Measurements from ENCODE around the gene MYH14. TPM values are rescaled to one million over a fixed set of nuclear protein-coding genes. Genes with fewer than 3 reads are reported as not detected.

The MYH14 gene
- total RNA-seq, 1 donor from 2014 or later, result not detected

DNA sequence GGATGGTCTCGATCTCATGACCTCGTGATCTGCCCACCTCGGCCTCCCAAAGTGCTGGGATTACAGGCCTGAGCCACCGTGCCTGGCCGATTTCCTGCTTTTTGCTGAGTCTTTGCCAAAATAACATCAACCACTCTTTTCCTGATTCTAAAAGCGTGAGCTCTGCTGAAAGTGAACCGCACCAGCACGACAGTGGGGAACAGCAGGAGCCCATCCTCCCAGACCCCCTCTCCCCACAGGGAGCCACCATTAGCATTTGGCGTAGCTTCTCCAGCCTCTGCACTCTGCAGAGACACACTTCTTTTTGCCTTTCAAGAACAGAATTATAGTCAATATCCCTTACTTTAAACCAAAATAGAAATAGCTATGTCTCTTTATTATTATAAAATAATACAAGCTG is 41.3 kb downstream of the MYH14 start:
- no peak for FAIRE-seq

DNA sequence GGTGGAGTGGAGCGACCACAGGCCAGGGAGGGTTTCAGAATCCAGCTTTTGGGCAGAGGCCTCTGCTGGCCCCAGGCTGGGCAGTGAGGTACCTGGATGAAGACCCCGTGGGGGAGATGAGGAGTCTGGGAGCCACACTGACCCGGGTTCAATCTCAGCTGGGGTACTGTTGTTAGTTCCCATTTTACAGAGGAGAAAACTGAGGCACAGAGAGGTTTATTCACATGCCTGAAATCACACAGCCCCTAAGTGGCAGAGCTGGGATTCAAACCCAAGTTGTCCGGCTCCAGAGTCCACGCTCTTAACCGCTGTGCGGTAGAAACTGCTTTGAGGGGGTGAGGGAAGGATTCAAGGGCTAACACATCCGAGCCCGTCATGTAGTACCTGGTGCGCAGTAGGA is 45.0 kb downstream of the MYH14 start:
- no peaks in the 10 kb centered on the region for H3K4me1 Mint-ChIP-seq (ENCODE audit: low read depth, unreplicated experiment)
- H3K4me3 Mint-ChIP-seq (ENCODE audit: unreplicated experiment), result no peak overlapping the region
- Histone ChIP-seq H3K9ac (ENCODE audit: low read length) (no peak overlapping the region), H3K4me3 (ENCODE audit: insufficient read depth, low read depth, low read length) (no peak overlapping the region), H3K27ac (ENCODE audit: low read depth, low read length) (no peak overlapping the region), H4K20me1 (ENCODE audit: insufficient read depth, low read length) (no peaks in the 10 kb centered on the region), H3K4me1 (ENCODE audit: insufficient read depth, low read length) (no peaks in the 10 kb centered on the region), H2AFZ (ENCODE audit: low read depth, low read length) (no peak overlapping the region), H3K27me3 (ENCODE audit: insufficient read depth, low read length) (no peaks in the 10 kb centered on the region), H3K36me3 (ENCODE audit: insufficient read depth, low read length) (no peaks in the 10 kb centered on the region), H3K4me2 (ENCODE audit: low read length) (no peak overlapping the region), H3K9me3 (ENCODE audit: insufficient read depth, low read depth, low read length) (peaks cover 7% of the 10 kb centered on the region), H3K79me2 (ENCODE audit: insufficient read depth, low read length) (no peaks in the 10 kb centered on the region)
- no peak for TF ChIP-seq EZH2 (IDR thresholded peaks at IDR 0.05; ENCODE audit: insufficient read depth, low read length)
- TF ChIP-seq, protein P1, sequence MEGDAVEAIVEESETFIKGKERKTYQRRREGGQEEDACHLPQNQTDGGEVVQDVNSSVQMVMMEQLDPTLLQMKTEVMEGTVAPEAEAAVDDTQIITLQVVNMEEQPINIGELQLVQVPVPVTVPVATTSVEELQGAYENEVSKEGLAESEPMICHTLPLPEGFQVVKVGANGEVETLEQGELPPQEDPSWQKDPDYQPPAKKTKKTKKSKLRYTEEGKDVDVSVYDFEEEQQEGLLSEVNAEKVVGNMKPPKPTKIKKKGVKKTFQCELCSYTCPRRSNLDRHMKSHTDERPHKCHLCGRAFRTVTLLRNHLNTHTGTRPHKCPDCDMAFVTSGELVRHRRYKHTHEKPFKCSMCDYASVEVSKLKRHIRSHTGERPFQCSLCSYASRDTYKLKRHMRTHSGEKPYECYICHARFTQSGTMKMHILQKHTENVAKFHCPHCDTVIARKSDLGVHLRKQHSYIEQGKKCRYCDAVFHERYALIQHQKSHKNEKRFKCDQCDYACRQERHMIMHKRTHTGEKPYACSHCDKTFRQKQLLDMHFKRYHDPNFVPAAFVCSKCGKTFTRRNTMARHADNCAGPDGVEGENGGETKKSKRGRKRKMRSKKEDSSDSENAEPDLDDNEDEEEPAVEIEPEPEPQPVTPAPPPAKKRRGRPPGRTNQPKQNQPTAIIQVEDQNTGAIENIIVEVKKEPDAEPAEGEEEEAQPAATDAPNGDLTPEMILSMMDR (IDR thresholded peaks at IDR 0.05; ENCODE audit: insufficient read depth, low read depth, low read length), result no peak
- H3K27ac Mint-ChIP-seq (ENCODE audit: unreplicated experiment), result no peak overlapping the region
- peaks cover 48% of the 10 kb centered on the region for H3K9me3 Mint-ChIP-seq (ENCODE audit: unreplicated experiment)
- H3K27me3 Mint-ChIP-seq (ENCODE audit: low read depth, unreplicated experiment), result no peaks in the 10 kb centered on the region
- H3K36me3 Mint-ChIP-seq (ENCODE audit: low read depth, unreplicated experiment), result peaks cover 2% of the 10 kb centered on the region
- no peak for FAIRE-seq
- DNase-seq (ENCODE audit: low read depth), result no peak

More for the DNA sequence above, 41.3 kb downstream of the MYH14 start:
- Histone ChIP-seq H4K20me1 (ENCODE audit: insufficient read depth, low read length) (no peaks in the 10 kb centered on the region), H3K4me3 (ENCODE audit: insufficient read depth, low read depth, low read length) (no peak overlapping the region), H3K4me1 (ENCODE audit: insufficient read depth, low read length) (no peaks in the 10 kb centered on the region), H3K9ac (ENCODE audit: low read length) (no peak overlapping the region), H3K9me3 (ENCODE audit: insufficient read depth, low read depth, low read length) (peaks cover 3% of the 10 kb centered on the region), H3K4me2 (ENCODE audit: low read length) (no peak overlapping the region), H3K27me3 (ENCODE audit: insufficient read depth, low read length) (no peaks in the 10 kb centered on the region), H2AFZ (ENCODE audit: low read depth, low read length) (no peak overlapping the region), H3K79me2 (ENCODE audit: insufficient read depth, low read length) (no peaks in the 10 kb centered on the region), H3K27ac (ENCODE audit: low read depth, low read length) (no peak overlapping the region), H3K36me3 (ENCODE audit: insufficient read depth, low read length) (no peaks in the 10 kb centered on the region)
- DNase-seq (ENCODE audit: low read depth), result no peak
- Mint-ChIP-seq H3K27me3 (ENCODE audit: low read depth, unreplicated experiment) (no peaks in the 10 kb centered on the region), H3K9me3 (ENCODE audit: unreplicated experiment) (peaks cover 36% of the 10 kb centered on the region), H3K4me1 (ENCODE audit: low read depth, unreplicated experiment) (no peaks in the 10 kb centered on the region), H3K36me3 (ENCODE audit: low read depth, unreplicated experiment) (peaks cover 2% of the 10 kb centered on the region), H3K4me3 (ENCODE audit: unreplicated experiment) (no peak overlapping the region), H3K27ac (ENCODE audit: unreplicated experiment) (no peak overlapping the region)
- TF ChIP-seq, protein P1 (IDR thresholded peaks at IDR 0.05; ENCODE audit: insufficient read depth, low read depth, low read length), result no peak
- TF ChIP-seq EZH2 (IDR thresholded peaks at IDR 0.05; ENCODE audit: insufficient read depth, low read length), result no peak

- H3K4me2 ChIP-seq (ENCODE audit: low read length), result no peak overlapping the region
- FAIRE-seq, result no peak
- H3K27ac Mint-ChIP-seq (ENCODE audit: unreplicated experiment), result no peak overlapping the region
- peaks cover 7% of the 10 kb centered on the region for H3K9me3 ChIP-seq (ENCODE audit: insufficient read depth, low read depth, low read length)
- no peaks in the 10 kb centered on the region for H3K79me2 ChIP-seq (ENCODE audit: insufficient read depth, low read length)
- H3K4me3 ChIP-seq (ENCODE audit: insufficient read depth, low read depth, low read length), result no peak overlapping the region
- H3K27me3 ChIP-seq (ENCODE audit: insufficient read depth, low read length), result no peaks in the 10 kb centered on the region
- H3K27me3 Mint-ChIP-seq (ENCODE audit: low read depth, unreplicated experiment), result no peaks in the 10 kb centered on the region
- no peaks in the 10 kb centered on the region for H3K4me1 Mint-ChIP-seq (ENCODE audit: low read depth, unreplicated experiment)
- no peaks in the 10 kb centered on the region for H3K4me1 ChIP-seq (ENCODE audit: insufficient read depth, low read length)
- peaks cover 2% of the 10 kb centered on the region for H3K36me3 Mint-ChIP-seq (ENCODE audit: low read depth, unreplicated experiment)
- TF ChIP-seq, protein P1 (IDR thresholded peaks at IDR 0.05; ENCODE audit: insufficient read depth, low read depth, low read length), result no peak
- TF ChIP-seq EZH2 (IDR thresholded peaks at IDR 0.05; ENCODE audit: insufficient read depth, low read length), result no peak
- no peaks in the 10 kb centered on the region for H4K20me1 ChIP-seq (ENCODE audit: insufficient read depth, low read length)
- no peak overlapping the region for H3K4me3 Mint-ChIP-seq (ENCODE audit: unreplicated experiment)
- no peaks in the 10 kb centered on the region for H3K36me3 ChIP-seq (ENCODE audit: insufficient read depth, low read length)
- H3K9me3 Mint-ChIP-seq (ENCODE audit: unreplicated experiment), result peaks cover 46% of the 10 kb centered on the region
- H2AFZ ChIP-seq (ENCODE audit: low read depth, low read length), result no peak overlapping the region
- H3K9ac ChIP-seq (ENCODE audit: low read length), result no peak overlapping the region
- H3K27ac ChIP-seq (ENCODE audit: low read depth, low read length), result no peak overlapping the region
- no peak for DNase-seq (ENCODE audit: low read depth)
Observed at GRCh38 chr19:50248826-50249225, 45.4 kb downstream of the MYH14 start.
